GM18505 (cell line): ENCODE data around the gene NOTCH2.

Source experiments
- ATAC-seq: cut with Tn5 transposase; IDR thresholded peaks from one replicate; pipeline ENCODE4 v1.9.1; 2021; ENCODE audit not compliant: unreplicated experiment
- POLR2A ChIP-seq: IDR thresholded peaks from 4 replicates; pipeline ENCODE4 v1.6.1; 2011; ENCODE audit warnings: borderline replicate concordance; ENCODE audit not compliant: insufficient read depth, insufficient read length; ENCODE audit errors: extremely low read depth

Gene NOTCH2

GRCh38 chr1:119917304-119918055 is 152.0 kb downstream of the NOTCH2 start:
- no peak for ATAC-seq

GRCh38 chr1:119915517-119915916 is 153.9 kb downstream of the NOTCH2 start:
- TF ChIP-seq POLR2A = no peak

More at GRCh38 chr1:119917304-119918055, 152.0 kb downstream of the NOTCH2 start:
- no peak for TF ChIP-seq POLR2A

GRCh38 chr1:119914071-119914470 is 155.4 kb downstream of the NOTCH2 start:
- TF ChIP-seq POLR2A = no peak
- ATAC-seq = no peak

More at GRCh38 chr1:119915517-119915916, 153.9 kb downstream of the NOTCH2 start:
- no peak for ATAC-seq

GRCh38 chr1:119912963-119913362 is 156.5 kb downstream of the NOTCH2 start:
- no peak for TF ChIP-seq POLR2A
- no peak for ATAC-seq

GRCh38 chr1:119911775-119912174 is 157.7 kb downstream of the NOTCH2 start:
- no peak for TF ChIP-seq POLR2A
- ATAC-seq = no peak

- no peak for ATAC-seq
- TF ChIP-seq POLR2A = no peak
Observed at GRCh38 chr1:119910618-119911017, 158.8 kb downstream of the NOTCH2 start.

GRCh38 chr1:119909890-119910596 is 159.4 kb downstream of the NOTCH2 start:
- ATAC-seq = no peak
- TF ChIP-seq POLR2A = no peak

- no peak for ATAC-seq
- TF ChIP-seq POLR2A = no peak
Observed at GRCh38 chr1:119908661-119909060, 160.8 kb downstream of the NOTCH2 start.

GRCh38 chr1:119906927-119907652 is 162.4 kb downstream of the NOTCH2 start:
- TF ChIP-seq POLR2A = no peak
- no peak for ATAC-seq

GRCh38 chr1:119903443-119903835 is 166.0 kb downstream of the NOTCH2 start:
- ATAC-seq = no peak
- TF ChIP-seq POLR2A = no peak

GRCh38 chr1:119902775-119903442 is 166.6 kb downstream of the NOTCH2 start:
- TF ChIP-seq POLR2A = no peak
- ATAC-seq = no peak

GRCh38 chr1:119898981-119899720 is 170.3 kb downstream of the NOTCH2 start:
- no peak for ATAC-seq
- TF ChIP-seq POLR2A = no peak
